Measurements from ENCODE around the gene UBQLN3. TPM values are rescaled to one million over a fixed set of nuclear protein-coding genes. Genes with fewer than 3 reads are reported as not detected.

The UBQLN3 gene
- polyA plus RNA-seq (2012; ENCODE audit: low read depth, missing spikeins) = not detected

- TF ChIP-seq PAX5 (IDR thresholded peaks at IDR 0.05; ENCODE audit: insufficient read depth, low read length, severe bottlenecking) (no peak), POU2F2 (IDR thresholded peaks at IDR 0.05; ENCODE audit: low read depth, low read length) (no peak), POLR2AphosphoS5 (IDR thresholded peaks at IDR 0.05; ENCODE audit: low read depth, low read length) (no peak), TAF1 (IDR thresholded peaks at IDR 0.05; ENCODE audit: low read depth, low read length) (no peak), SPI1 (IDR thresholded peaks at IDR 0.05; ENCODE audit: low read depth, low read length) (no peak), POLR2A (IDR thresholded peaks at IDR 0.05; ENCODE audit: low read depth, low read length) (no peak)
- no peak for DNase-seq (ENCODE audit: insufficient read length, low spot score)
- no peak for FAIRE-seq
These were observed at the start of gene UBQLN3 for GRCh38 chr11:5509803-5510202. Gene UBQLN3, minus strand, starts transcription at chr11:5509957. Its CDS starts 399 bp downstream, at chr11:5509558.

- DNase-seq (ENCODE audit: insufficient read length, low spot score) (no peak), FAIRE-seq (no peak)
- no peak for TF ChIP-seq POLR2A (IDR thresholded peaks at IDR 0.05; ENCODE audit: low read depth, low read length)
- TF ChIP-seq PAX5 (IDR thresholded peaks at IDR 0.05; ENCODE audit: insufficient read depth, low read length, severe bottlenecking) = no peak
- TF ChIP-seq POU2F2 (IDR thresholded peaks at IDR 0.05; ENCODE audit: low read depth, low read length) = no peak
- no peak for TF ChIP-seq POLR2AphosphoS5 (IDR thresholded peaks at IDR 0.05; ENCODE audit: low read depth, low read length)
- TF ChIP-seq SPI1 (IDR thresholded peaks at IDR 0.05; ENCODE audit: low read depth, low read length) = no peak
- TF ChIP-seq TAF1 (IDR thresholded peaks at IDR 0.05; ENCODE audit: low read depth, low read length) = no peak
These were observed 48.0 kb upstream of the UBQLN3 start for GRCh38 chr11:5557751-5558150.

GRCh38 chr11:5556596-5557188 is 46.9 kb upstream of the UBQLN3 start:
- DNase-seq (ENCODE audit: insufficient read length, low spot score) (no peak), FAIRE-seq (no peak)
- TF ChIP-seq SPI1 (IDR thresholded peaks at IDR 0.05; ENCODE audit: low read depth, low read length) (no peak), TAF1 (IDR thresholded peaks at IDR 0.05; ENCODE audit: low read depth, low read length) (no peak), PAX5 (IDR thresholded peaks at IDR 0.05; ENCODE audit: insufficient read depth, low read length, severe bottlenecking) (no peak), POLR2A (IDR thresholded peaks at IDR 0.05; ENCODE audit: low read depth, low read length) (no peak), POU2F2 (IDR thresholded peaks at IDR 0.05; ENCODE audit: low read depth, low read length) (no peak), POLR2AphosphoS5 (IDR thresholded peaks at IDR 0.05; ENCODE audit: low read depth, low read length) (no peak)

DNA sequence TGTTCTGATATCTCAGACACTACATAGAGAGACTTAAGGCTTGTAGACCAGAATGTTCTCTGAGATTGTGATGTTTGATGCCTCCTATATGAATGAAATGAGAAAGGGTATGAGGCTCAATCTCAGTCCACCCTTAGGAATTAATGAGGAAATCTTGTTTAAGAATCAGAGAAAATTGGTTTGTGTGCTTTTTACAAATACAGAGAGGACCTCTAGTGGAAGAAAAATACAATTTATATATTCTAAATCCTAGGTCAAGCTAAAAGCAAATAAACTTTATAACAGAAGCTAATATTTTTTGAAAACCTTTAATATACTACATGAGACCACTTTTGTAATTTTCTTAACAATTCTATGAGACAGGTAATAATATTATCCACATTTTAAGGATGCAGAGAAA is 43.6 kb upstream of the UBQLN3 start:
- FAIRE-seq = no peak
- DNase-seq (ENCODE audit: insufficient read length, low spot score) = no peak
- TF ChIP-seq SPI1 (IDR thresholded peaks at IDR 0.05; ENCODE audit: low read depth, low read length) = no peak
- TF ChIP-seq POLR2A (IDR thresholded peaks at IDR 0.05; ENCODE audit: low read depth, low read length) = no peak
- no peak for TF ChIP-seq POU2F2 (IDR thresholded peaks at IDR 0.05; ENCODE audit: low read depth, low read length)
- TF ChIP-seq PAX5 (IDR thresholded peaks at IDR 0.05; ENCODE audit: insufficient read depth, low read length, severe bottlenecking) = no peak
- no peak for TF ChIP-seq POLR2AphosphoS5 (IDR thresholded peaks at IDR 0.05; ENCODE audit: low read depth, low read length)
- TF ChIP-seq TAF1 (IDR thresholded peaks at IDR 0.05; ENCODE audit: low read depth, low read length) = no peak

GRCh38 chr11:5550440-5551095 is 40.8 kb upstream of the UBQLN3 start:
- DNase-seq (ENCODE audit: insufficient read length, low spot score) (no peak), FAIRE-seq (no peak)
- TF ChIP-seq POLR2AphosphoS5 (IDR thresholded peaks at IDR 0.05; ENCODE audit: low read depth, low read length) = no peak
- TF ChIP-seq PAX5 (IDR thresholded peaks at IDR 0.05; ENCODE audit: insufficient read depth, low read length, severe bottlenecking) = no peak
- no peak for TF ChIP-seq TAF1 (IDR thresholded peaks at IDR 0.05; ENCODE audit: low read depth, low read length)
- no peak for TF ChIP-seq SPI1 (IDR thresholded peaks at IDR 0.05; ENCODE audit: low read depth, low read length)
- no peak for TF ChIP-seq POU2F2 (IDR thresholded peaks at IDR 0.05; ENCODE audit: low read depth, low read length)
- TF ChIP-seq POLR2A (IDR thresholded peaks at IDR 0.05; ENCODE audit: low read depth, low read length) = no peak

DNA sequence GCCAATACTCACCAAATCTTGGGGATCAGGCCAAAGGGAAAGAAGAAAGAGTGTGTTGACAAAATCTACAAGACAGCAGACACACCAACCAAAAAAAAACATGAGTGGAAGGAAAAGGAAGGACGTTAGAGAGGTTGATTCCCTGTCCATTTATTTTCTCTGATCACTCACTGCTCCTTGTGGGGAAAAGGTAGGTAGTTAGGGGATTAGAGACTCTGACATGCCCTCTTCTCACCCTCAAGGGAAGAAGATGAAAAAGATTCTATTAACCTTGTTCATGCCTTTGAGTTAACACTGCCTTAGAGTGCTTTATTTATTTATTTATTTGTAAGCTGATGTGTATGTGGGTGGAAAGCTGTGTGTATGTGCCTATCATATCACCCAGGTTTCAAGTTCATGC is 38.7 kb upstream of the UBQLN3 start, which contains the start of gene OR52H1:
OR52H1 (minus strand) TSS at position 101 of the 400 bp plus-strand sequence. CDS start 3,035 bp downstream, outside the sequence.
- no peak for DNase-seq (ENCODE audit: insufficient read length, low spot score)
- no peak for TF ChIP-seq POLR2A (IDR thresholded peaks at IDR 0.05; ENCODE audit: low read depth, low read length)
- TF ChIP-seq PAX5 (IDR thresholded peaks at IDR 0.05; ENCODE audit: insufficient read depth, low read length, severe bottlenecking) = no peak
- no peak for FAIRE-seq

GRCh38 chr11:5547982-5548381 is 38.2 kb upstream of the UBQLN3 start:
- TF ChIP-seq POLR2AphosphoS5 (IDR thresholded peaks at IDR 0.05; ENCODE audit: low read depth, low read length) (no peak), SPI1 (IDR thresholded peaks at IDR 0.05; ENCODE audit: low read depth, low read length) (no peak), POU2F2 (IDR thresholded peaks at IDR 0.05; ENCODE audit: low read depth, low read length) (no peak)
- DNase-seq (ENCODE audit: insufficient read length, low spot score) = no peak
- no peak for FAIRE-seq

DNA sequence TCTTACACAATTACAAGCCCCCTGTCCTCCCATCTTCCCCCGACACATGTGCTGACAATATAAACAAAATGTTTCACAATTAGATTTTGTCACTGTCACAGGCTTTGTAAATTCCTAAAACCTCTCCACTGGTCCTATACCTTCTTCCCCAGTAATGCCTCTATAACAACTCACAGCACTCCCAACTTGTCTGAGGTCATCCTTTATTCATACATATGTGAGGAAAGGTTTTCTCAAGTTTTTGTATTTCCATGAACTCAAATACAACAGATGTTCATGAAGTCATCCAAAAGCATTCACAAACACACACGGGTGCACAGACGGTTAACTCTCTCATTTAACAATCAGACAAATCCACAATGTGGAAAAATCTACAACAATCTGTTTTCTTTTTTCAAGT is 36.7 kb upstream of the UBQLN3 start:
- FAIRE-seq (no peak), DNase-seq (ENCODE audit: insufficient read length, low spot score) (no peak)
- TF ChIP-seq SPI1 (IDR thresholded peaks at IDR 0.05; ENCODE audit: low read depth, low read length) (no peak), PAX5 (IDR thresholded peaks at IDR 0.05; ENCODE audit: insufficient read depth, low read length, severe bottlenecking) (no peak), POLR2A (IDR thresholded peaks at IDR 0.05; ENCODE audit: low read depth, low read length) (no peak), POLR2AphosphoS5 (IDR thresholded peaks at IDR 0.05; ENCODE audit: low read depth, low read length) (no peak), POU2F2 (IDR thresholded peaks at IDR 0.05; ENCODE audit: low read depth, low read length) (no peak), TAF1 (IDR thresholded peaks at IDR 0.05; ENCODE audit: low read depth, low read length) (no peak)

DNA sequence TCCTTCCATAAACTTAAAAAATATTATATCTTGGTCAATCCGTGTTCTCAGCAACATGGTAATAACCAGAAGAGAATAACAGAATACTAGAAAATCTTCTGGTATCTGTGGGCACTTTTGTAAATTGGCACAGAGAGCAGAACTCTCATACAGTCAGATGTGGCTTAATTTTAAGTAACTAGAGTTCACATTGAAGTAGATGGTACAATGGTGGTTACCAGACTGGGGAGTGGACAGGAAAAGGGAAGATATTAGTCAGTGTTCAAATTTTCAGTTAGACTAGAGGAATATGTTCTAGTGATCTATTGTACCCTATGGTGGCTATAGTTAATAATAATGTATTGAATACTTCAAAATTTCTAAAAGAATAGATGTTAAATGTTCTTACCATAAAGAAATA is 31.7 kb upstream of the UBQLN3 start:
- FAIRE-seq = no peak
- no peak for DNase-seq (ENCODE audit: insufficient read length, low spot score)

More for the DNA sequence above, 31.7 kb upstream of the UBQLN3 start:
- TF ChIP-seq TAF1 (IDR thresholded peaks at IDR 0.05; ENCODE audit: low read depth, low read length) (no peak), PAX5 (IDR thresholded peaks at IDR 0.05; ENCODE audit: insufficient read depth, low read length, severe bottlenecking) (no peak), SPI1 (IDR thresholded peaks at IDR 0.05; ENCODE audit: low read depth, low read length) (no peak), POLR2A (IDR thresholded peaks at IDR 0.05; ENCODE audit: low read depth, low read length) (no peak), POLR2AphosphoS5 (IDR thresholded peaks at IDR 0.05; ENCODE audit: low read depth, low read length) (no peak), POU2F2 (IDR thresholded peaks at IDR 0.05; ENCODE audit: low read depth, low read length) (no peak)

Data from GM12891 (cell line).